SK-N-SH treated with all-trans-retinoic acid at 6 μM for 48 hours (cell line): ENCODE data around the gene CPEB3.

Experiments used
- ATAC-seq: fragments of 200-7000 bp; cut with Tn5 transposase; 3 replicates; pipeline ENCODE4 v1.9.1; 2020; ENCODE audit warnings: mild to moderate bottlenecking, moderate library complexity
- ARNTL ChIP-seq: fragments of 450-650 bp; formaldehyde crosslinking; IDR thresholded peaks from 2 replicates; pipeline ENCODE4 v1.5.0; 2020; ENCODE audit warnings: low read depth, mild to moderate bottlenecking, moderate library complexity, borderline replicate concordance
- BACH2 ChIP-seq: fragments of 250-450 bp; sonication (Bioruptor Pico); IDR thresholded peaks from 2 replicates; pipeline ENCODE4 v1.9.0; 2021; ENCODE audit warnings: mild to moderate bottlenecking, borderline replicate concordance
- CREB5 ChIP-seq: fragments of 250-450 bp; sonication (Bioruptor Pico); IDR thresholded peaks from 2 replicates; pipeline ENCODE4 v1.5.1; 2020; ENCODE audit warnings: low read depth, mild to moderate bottlenecking, moderate library complexity
- CSDC2 ChIP-seq: fragments of 250-450 bp; sonication (Bioruptor Pico); IDR thresholded peaks from 2 replicates; pipeline ENCODE4 v1.5.0; 2020; ENCODE audit warnings: mild to moderate bottlenecking, moderate library complexity
- ISL1 ChIP-seq: fragments of 250-450 bp; sonication (Bioruptor Pico); IDR thresholded peaks from 2 replicates; pipeline ENCODE4 v2.1.2; 2022; ENCODE audit warnings: mild to moderate bottlenecking, moderate library complexity
- OSR1 ChIP-seq: fragments of 250-450 bp; sonication (Bioruptor Pico); IDR thresholded peaks from 2 replicates; pipeline ENCODE4 v1.8.0; 2022; ENCODE audit warnings: moderate library complexity, mild to moderate bottlenecking, inconsistent platforms
- POU6F1 ChIP-seq: fragments of 250-450 bp; sonication (Bioruptor Pico); IDR thresholded peaks from 2 replicates; pipeline ENCODE4 v1.8.0; 2021; ENCODE audit warnings: low read depth, mild to moderate bottlenecking, moderate library complexity, borderline replicate concordance
- PPARA ChIP-seq: fragments of 250-450 bp; sonication (Bioruptor Pico); IDR thresholded peaks from 2 replicates; pipeline ENCODE4 v1.5.0; 2020; ENCODE audit warnings: mild to moderate bottlenecking, borderline replicate concordance
- RARB ChIP-seq: fragments of 250-450 bp; sonication (Bioruptor Pico); IDR thresholded peaks from 2 replicates; pipeline ENCODE4 v1.8.0; 2021; ENCODE audit warnings: mild to moderate bottlenecking, moderate library complexity
- SNAI2 ChIP-seq: fragments of 250-450 bp; sonication (Bioruptor Pico); IDR thresholded peaks from 2 replicates; pipeline ENCODE4 v1.5.0; 2020; ENCODE audit warnings: mild to moderate bottlenecking, moderate library complexity
- TCF4 ChIP-seq: fragments of 250-450 bp; sonication (Bioruptor Pico); IDR thresholded peaks from 2 replicates; pipeline ENCODE4 v1.8.0; 2021; ENCODE audit warnings: mild to moderate bottlenecking, moderate library complexity, borderline replicate concordance
- TOX ChIP-seq: fragments of 250-450 bp; sonication (Bioruptor Pico); IDR thresholded peaks from 2 replicates; pipeline ENCODE4 v1.8.0; 2021; ENCODE audit warnings: mild to moderate bottlenecking, moderate library complexity, borderline replicate concordance
- TSHZ2 ChIP-seq: fragments of 250-450 bp; sonication (Bioruptor Pico); IDR thresholded peaks from 2 replicates; pipeline ENCODE4 v1.5.0; 2020; ENCODE audit warnings: mild to moderate bottlenecking, moderate library complexity
- ZC3H10 ChIP-seq: fragments of 250-450 bp; sonication (Bioruptor Pico); IDR thresholded peaks from 2 replicates; pipeline ENCODE4 v1.5.1; 2021; ENCODE audit warnings: mild to moderate bottlenecking, moderate library complexity
- ZFP30 ChIP-seq: fragments of 450-650 bp; formaldehyde crosslinking; IDR thresholded peaks from 2 replicates; pipeline ENCODE4 v1.5.0; 2022; ENCODE audit warnings: mild to moderate bottlenecking, moderate library complexity
- ZNF565 ChIP-seq: fragments of 450-650 bp; formaldehyde crosslinking; conservative IDR thresholded peaks from 2 replicates; pipeline ENCODE4 v1.5.0; 2020; ENCODE audit warnings: low read depth, mild to moderate bottlenecking, moderate library complexity
- ZNF8 ChIP-seq: fragments of 450-650 bp; formaldehyde crosslinking; IDR thresholded peaks from 2 replicates; pipeline ENCODE4 v1.5.0; 2020; ENCODE audit warnings: mild to moderate bottlenecking, moderate library complexity

The CPEB3 gene

GRCh38 chr10:92242910-92243671 lies 47.8 kb downstream of the CPEB3 start (continued):
- TF ChIP-seq POU6F1 (CRISPR knock-in tag), result no peak
- no peak for TF ChIP-seq CSDC2 (CRISPR knock-in tag)
- no peak for TF ChIP-seq BACH2 (CRISPR knock-in tag)
- TF ChIP-seq TSHZ2 (CRISPR knock-in tag), result no peak
- TF ChIP-seq ZNF565 (CRISPR knock-in tag), result no peak
- TF ChIP-seq, all 23 proteins: peak for 0

DNA sequence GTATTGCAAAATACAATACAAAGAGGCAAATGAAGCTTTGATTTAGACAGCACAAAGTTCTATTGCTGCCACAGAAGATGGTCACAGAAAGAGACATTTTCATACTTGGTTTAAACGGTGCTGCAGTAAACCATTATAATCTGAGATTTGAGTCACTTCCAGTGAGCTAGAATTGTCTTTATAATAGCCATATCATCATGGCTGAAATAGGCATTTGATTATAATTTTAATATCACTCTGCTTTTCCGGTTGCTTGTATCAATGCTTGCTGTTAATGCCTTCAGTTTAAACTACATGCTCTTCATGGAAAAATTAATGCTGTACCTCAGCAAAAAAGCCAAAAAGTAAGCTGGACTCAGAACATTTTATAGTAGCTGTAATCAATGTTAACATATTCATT lies 48.5 kb downstream of the CPEB3 start:
- TF ChIP-seq RARB, result no peak
- no peak for TF ChIP-seq CREB5 (CRISPR knock-in tag)
- no peak for TF ChIP-seq TSHZ2 (CRISPR knock-in tag)
- ATAC-seq, result no peak

- TF ChIP-seq CSDC2 (CRISPR knock-in tag) (no peak), ZC3H10 (CRISPR knock-in tag) (no peak), SNAI2 (CRISPR knock-in tag) (no peak), POU6F1 (CRISPR knock-in tag) (no peak), TCF4 (no peak), ARNTL (CRISPR knock-in tag) (no peak), ZNF565 (CRISPR knock-in tag) (no peak), TOX (no peak), RARB (no peak), ISL1 (CRISPR knock-in tag) (no peak), TSHZ2 (CRISPR knock-in tag) (no peak), ZFP30 (CRISPR knock-in tag) (no peak), OSR1 (CRISPR knock-in tag) (no peak), ZNF8 (CRISPR knock-in tag) (no peak), PPARA (CRISPR knock-in tag) (no peak)
- ATAC-seq, result no peak
Measured at GRCh38 chr10:92241501-92241900, 49.4 kb downstream of the CPEB3 start.
